ENCODE results near the gene PDE3A. TPM values are rescaled to one million over a fixed set of nuclear protein-coding genes. Genes with fewer than 3 reads are reported as not detected.

Gene PDE3A
- total and polyA plus RNA-seq, 2 of the 4 experiments (the other 2 are of a cell fraction), result 0.09 to 0.18 TPM

DNA sequence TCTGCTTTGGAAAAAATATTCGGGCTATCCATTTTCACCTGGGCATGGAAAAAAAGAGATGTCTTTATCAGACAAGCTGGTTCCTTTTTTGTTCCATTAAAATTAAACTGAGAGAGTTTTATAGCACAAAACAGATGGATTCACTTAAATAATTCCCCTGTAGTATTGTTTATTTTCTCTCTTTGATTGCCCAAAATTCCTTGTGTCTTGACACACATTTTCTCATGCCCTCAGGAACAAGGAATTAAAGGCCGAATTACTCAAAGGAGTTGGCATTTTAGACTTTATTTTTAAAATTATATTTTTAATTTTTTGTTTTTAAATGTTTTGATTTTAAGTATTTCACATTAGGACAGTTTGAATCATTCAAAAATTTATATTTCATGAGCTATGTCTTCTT is 257.2 kb downstream of the PDE3A start:
- Histone ChIP-seq H3K4me1 (ENCODE audit: control insufficient read depth, insufficient read depth, low read length) (no peaks in the 10 kb centered on the region; the same call in 1 of the 2 replicates), H2AK9ac (replicated peaks; ENCODE audit: low read depth, low read length, poor library complexity) (no peak overlapping the region), H3K14ac (replicated peaks; ENCODE audit: low read depth, low read length) (no peak overlapping the region), H4K5ac (ENCODE audit: low read depth, low read length) (no peak overlapping the region), H3K36me3 (ENCODE audit: control insufficient read depth, insufficient read depth, low read length) (no peaks in the 10 kb centered on the region), H3K9me3 (ENCODE audit: control insufficient read depth, insufficient read depth, low read length) (no peaks in the 10 kb centered on the region), H3K4me3 (ENCODE audit: insufficient read depth, low read depth, low read length) (no peak overlapping the region), H2BK5ac (ENCODE audit: low read depth, low read length, poor library complexity, severe bottlenecking) (no peak overlapping the region), H2AFZ (replicated peaks; ENCODE audit: low read length, poor library complexity) (no peak overlapping the region), H3K79me1 (ENCODE audit: low read depth in 1 of 2, low read length in 2 of 2) (no peaks in the 10 kb centered on the region), H3K9me1 (ENCODE audit: insufficient read depth, low read length) (no peaks in the 10 kb centered on the region), H2AK5ac (ENCODE audit: low read depth, low read length) (no peak overlapping the region), H3K4ac (ENCODE audit: low read depth, low read length) (no peak overlapping the region), H4K20me1 (ENCODE audit: insufficient read depth, low read length) (no peaks in the 10 kb centered on the region), H3K4me2 (ENCODE audit: low read depth, low read length) (no peak overlapping the region; the same call in 1 of the 2 replicates), H3K27me3 (ENCODE audit: control insufficient read depth, insufficient read depth, low read length) (no peaks in the 10 kb centered on the region), H2BK20ac (ENCODE audit: low read depth, low read length) (no peak overlapping the region), H3K9ac (ENCODE audit: low read depth, low read length) (no peak overlapping the region), H2BK120ac (ENCODE audit: low read depth, low read length) (no peak overlapping the region), H3K23ac (ENCODE audit: low read depth, low read length) (no peak overlapping the region), H3K27ac (ENCODE audit: insufficient read depth, low read length) (no peak overlapping the region), H3K56ac (ENCODE audit: extremely low read depth, insufficient read depth, low read length) (no peak overlapping the region), H4K8ac (ENCODE audit: low read depth in 2 of 2, low read length in 2 of 2) (no peak overlapping the region), H3K18ac (ENCODE audit: low read depth, low read length) (no peak overlapping the region; the same call in 1 of the 2 replicates), H2BK15ac (ENCODE audit: low read depth, low read length) (no peak overlapping the region), H4K91ac (ENCODE audit: insufficient read depth, low read depth, low read length) (no peak overlapping the region)
- TF ChIP-seq NFE2L2 (IDR thresholded peaks at IDR 0.05; ENCODE audit: low read depth, low read length), result no peak
- no peak for TF ChIP-seq POLR2A (IDR thresholded peaks at IDR 0.05; ENCODE audit: low read depth, low read length)
- no peak for TF ChIP-seq FOS (IDR thresholded peaks at IDR 0.05; ENCODE audit: low read depth, low read length)
- TF ChIP-seq BHLHE40 (IDR thresholded peaks at IDR 0.05; ENCODE audit: low read depth, low read length), result no peak
- no peak for TF ChIP-seq CTCF (conservative IDR thresholded peaks at IDR 0.05; ENCODE audit: low read depth, low read length)
- TF ChIP-seq, protein P1, sequence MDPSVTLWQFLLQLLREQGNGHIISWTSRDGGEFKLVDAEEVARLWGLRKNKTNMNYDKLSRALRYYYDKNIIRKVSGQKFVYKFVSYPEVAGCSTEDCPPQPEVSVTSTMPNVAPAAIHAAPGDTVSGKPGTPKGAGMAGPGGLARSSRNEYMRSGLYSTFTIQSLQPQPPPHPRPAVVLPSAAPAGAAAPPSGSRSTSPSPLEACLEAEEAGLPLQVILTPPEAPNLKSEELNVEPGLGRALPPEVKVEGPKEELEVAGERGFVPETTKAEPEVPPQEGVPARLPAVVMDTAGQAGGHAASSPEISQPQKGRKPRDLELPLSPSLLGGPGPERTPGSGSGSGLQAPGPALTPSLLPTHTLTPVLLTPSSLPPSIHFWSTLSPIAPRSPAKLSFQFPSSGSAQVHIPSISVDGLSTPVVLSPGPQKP (IDR thresholded peaks at IDR 0.05; ENCODE audit: borderline replicate concordance, low read depth, low read length), result no peak
- TF ChIP-seq RAD21 (IDR thresholded peaks at IDR 0.05; ENCODE audit: low read length), result no peak
- no peak for TF ChIP-seq CEBPB (IDR thresholded peaks at IDR 0.05; ENCODE audit: low read depth, low read length)
- TF ChIP-seq CHD1 (IDR thresholded peaks at IDR 0.05; ENCODE audit: low read depth, low read length), result no peak
- TF ChIP-seq MAZ (IDR thresholded peaks at IDR 0.05; ENCODE audit: borderline replicate concordance, low read depth, low read length), result no peak
- TF ChIP-seq RCOR1 (IDR thresholded peaks at IDR 0.05; ENCODE audit: insufficient replicate concordance, low read length), result no peak
- no peak for TF ChIP-seq SMC3 (IDR thresholded peaks at IDR 0.05; ENCODE audit: low read depth, low read length)
- TF ChIP-seq, protein P2, sequence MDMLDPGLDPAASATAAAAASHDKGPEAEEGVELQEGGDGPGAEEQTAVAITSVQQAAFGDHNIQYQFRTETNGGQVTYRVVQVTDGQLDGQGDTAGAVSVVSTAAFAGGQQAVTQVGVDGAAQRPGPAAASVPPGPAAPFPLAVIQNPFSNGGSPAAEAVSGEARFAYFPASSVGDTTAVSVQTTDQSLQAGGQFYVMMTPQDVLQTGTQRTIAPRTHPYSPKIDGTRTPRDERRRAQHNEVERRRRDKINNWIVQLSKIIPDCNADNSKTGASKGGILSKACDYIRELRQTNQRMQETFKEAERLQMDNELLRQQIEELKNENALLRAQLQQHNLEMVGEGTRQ (IDR thresholded peaks at IDR 0.05; ENCODE audit: low read depth, low read length), result no peak
- no peak for TF ChIP-seq MAFK (IDR thresholded peaks at IDR 0.05; ENCODE audit: low read depth, low read length)
- TF ChIP-seq RFX5 (IDR thresholded peaks at IDR 0.05; ENCODE audit: low read depth, low read length), result no peak
- no peak for TF ChIP-seq MXI1 (IDR thresholded peaks at IDR 0.05; ENCODE audit: borderline replicate concordance, low read depth, low read length)
- dilution Hi-C loops (cut with HindIII; ENCODE audit: low sequenced_read_pairs, unreplicated experiment) (no loop called here), in situ Hi-C loops (cut with MboI; ENCODE audit: low sequenced_read_pairs) (loop anchor here (10.0 to 25.0 kb wide), 2 partner anchors 711 to 812 kb away; partner anchors contain the start of gene PYROXD1), intact Hi-C loops (cut with micrococcal nuclease) (no loop called here)
- BruUV-seq (replicated peaks), result no TSS peak
- ATAC-seq (ENCODE audit: low read depth) (no peak), DNase-seq (no peak)
- no CpG with 5 or more reads among the region's 2 CpGs for WGBS, 2 experiments (ENCODE audit: extremely low coverage in 2 of 2, insufficient read length in 1 of 2)
- ChIA-PET CTCF (interaction anchor here (1.0 to 1.5 kb wide), 4 partner anchors 8 to 28 kb away, joined by 3 to 7 read pairs (median 3); no protein-coding TSS in a partner anchor), POLR2A (ENCODE audit: unreplicated experiment) (no interaction called here)

Data from IMR-90 (cell line).